ENCODE measurements around the gene CASZ1.

Gene CASZ1

GRCh38 chr1:10593750-10594149 is 202.7 kb downstream of the CASZ1 start:
- TF ChIP-seq CTCF (IDR thresholded peaks at IDR 0.05; ENCODE audit: low read depth, low read length, missing control alignments) = no peak
- in situ Hi-C loops (cut with HindIII; ENCODE audit: low sequenced_read_pairs) = no loop called here
- H3K4me3 ChIP-seq (ENCODE audit: low read depth, low read length) = no peak overlapping the region
- DNase-seq (ENCODE audit: low read depth) = no peak

GRCh38 chr1:10592373-10592772 is 204.1 kb downstream of the CASZ1 start:
- no peak overlapping the region for H3K4me3 ChIP-seq (ENCODE audit: low read depth, low read length)
- TF ChIP-seq CTCF (IDR thresholded peaks at IDR 0.05; ENCODE audit: low read depth, low read length, missing control alignments) = no peak
- no peak for DNase-seq (ENCODE audit: low read depth)
- in situ Hi-C loops (cut with HindIII; ENCODE audit: low sequenced_read_pairs) = no loop called here

GRCh38 chr1:10591010-10591409 is 205.4 kb downstream of the CASZ1 start:
- no peak overlapping the region for H3K4me3 ChIP-seq (ENCODE audit: low read depth, low read length)
- in situ Hi-C loops (cut with HindIII; ENCODE audit: low sequenced_read_pairs) = no loop called here
- no peak for DNase-seq (ENCODE audit: low read depth)
- TF ChIP-seq CTCF (IDR thresholded peaks at IDR 0.05; ENCODE audit: low read depth, low read length, missing control alignments) = no peak

GRCh38 chr1:10589074-10589473 is 207.4 kb downstream of the CASZ1 start:
- no peak for DNase-seq (ENCODE audit: low read depth)
- in situ Hi-C loops (cut with HindIII; ENCODE audit: low sequenced_read_pairs) = no loop called here

GRCh38 chr1:10588640-10589039 is 207.8 kb downstream of the CASZ1 start:
- DNase-seq (ENCODE audit: low read depth) = no peak
- no peak overlapping the region for H3K4me3 ChIP-seq (ENCODE audit: low read depth, low read length)
- TF ChIP-seq CTCF (IDR thresholded peaks at IDR 0.05; ENCODE audit: low read depth, low read length, missing control alignments) = no peak
- in situ Hi-C loops (cut with HindIII; ENCODE audit: low sequenced_read_pairs) = no loop called here

More at GRCh38 chr1:10589074-10589473, 207.4 kb downstream of the CASZ1 start:
- no peak overlapping the region for H3K4me3 ChIP-seq (ENCODE audit: low read depth, low read length)
- TF ChIP-seq CTCF (IDR thresholded peaks at IDR 0.05; ENCODE audit: low read depth, low read length, missing control alignments) = no peak

All from astrocyte of the cerebellum (primary cell).